ENCODE measurements around the gene NARS2. TPM values are rescaled to one million over a fixed set of nuclear protein-coding genes. Genes with fewer than 3 reads are reported as not detected.
"Not testable (repeated sequence)": the region's sequence is repeated elsewhere in the genome, so short reads cannot be mapped to it uniquely, and the experiment has no call there.

NARS2 gene
- total RNA-seq, 1 donor from 2014 or later, result 27.5 TPM

DNA sequence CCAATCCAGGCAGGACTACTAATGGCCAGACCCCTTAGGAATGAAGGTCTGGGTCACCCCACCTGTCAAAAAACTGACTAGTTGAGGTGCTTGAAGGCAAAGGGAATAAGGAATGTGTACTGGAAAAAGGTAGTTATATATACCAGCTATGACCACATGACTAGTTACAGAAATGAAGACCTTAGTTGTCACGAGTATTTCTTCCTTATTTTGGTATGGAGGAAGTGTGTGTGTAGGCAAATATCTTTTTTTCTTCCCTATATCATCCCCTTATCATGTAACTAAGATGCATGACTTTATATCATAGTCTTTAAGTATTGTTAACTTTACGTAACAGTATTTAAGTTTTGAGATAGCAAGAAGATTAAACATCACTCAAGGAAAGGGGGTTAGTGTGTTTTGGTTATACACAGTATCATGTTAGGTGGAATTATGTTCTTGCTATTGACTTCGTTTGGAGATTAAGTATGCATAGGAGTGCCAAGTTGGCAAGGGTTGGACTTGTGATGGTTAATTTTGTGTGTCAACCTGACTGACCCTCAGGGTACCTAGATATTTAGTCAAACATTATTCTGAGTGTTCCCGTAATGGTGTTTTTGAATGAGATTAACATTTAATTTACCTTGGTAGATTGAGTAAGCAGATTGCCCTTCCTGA is 38.2 kb upstream of the NARS2 start:
- Mint-ChIP-seq H3K36me3 (no peaks in the 10 kb centered on the region), H3K4me3 (no peak overlapping the region), H3K4me1 (ENCODE audit: unreplicated experiment) (no peaks in the 10 kb centered on the region), H3K27ac (no peak overlapping the region), H3K9me3 (no peaks in the 10 kb centered on the region), H3K27me3 (no peaks in the 10 kb centered on the region)
- TF ChIP-seq, protein P1, sequence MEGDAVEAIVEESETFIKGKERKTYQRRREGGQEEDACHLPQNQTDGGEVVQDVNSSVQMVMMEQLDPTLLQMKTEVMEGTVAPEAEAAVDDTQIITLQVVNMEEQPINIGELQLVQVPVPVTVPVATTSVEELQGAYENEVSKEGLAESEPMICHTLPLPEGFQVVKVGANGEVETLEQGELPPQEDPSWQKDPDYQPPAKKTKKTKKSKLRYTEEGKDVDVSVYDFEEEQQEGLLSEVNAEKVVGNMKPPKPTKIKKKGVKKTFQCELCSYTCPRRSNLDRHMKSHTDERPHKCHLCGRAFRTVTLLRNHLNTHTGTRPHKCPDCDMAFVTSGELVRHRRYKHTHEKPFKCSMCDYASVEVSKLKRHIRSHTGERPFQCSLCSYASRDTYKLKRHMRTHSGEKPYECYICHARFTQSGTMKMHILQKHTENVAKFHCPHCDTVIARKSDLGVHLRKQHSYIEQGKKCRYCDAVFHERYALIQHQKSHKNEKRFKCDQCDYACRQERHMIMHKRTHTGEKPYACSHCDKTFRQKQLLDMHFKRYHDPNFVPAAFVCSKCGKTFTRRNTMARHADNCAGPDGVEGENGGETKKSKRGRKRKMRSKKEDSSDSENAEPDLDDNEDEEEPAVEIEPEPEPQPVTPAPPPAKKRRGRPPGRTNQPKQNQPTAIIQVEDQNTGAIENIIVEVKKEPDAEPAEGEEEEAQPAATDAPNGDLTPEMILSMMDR (conservative IDR thresholded peaks at IDR 0.05), result no peak
- no peak for DNase-seq (ENCODE audit: extremely low spot score, unreplicated experiment)

DNA sequence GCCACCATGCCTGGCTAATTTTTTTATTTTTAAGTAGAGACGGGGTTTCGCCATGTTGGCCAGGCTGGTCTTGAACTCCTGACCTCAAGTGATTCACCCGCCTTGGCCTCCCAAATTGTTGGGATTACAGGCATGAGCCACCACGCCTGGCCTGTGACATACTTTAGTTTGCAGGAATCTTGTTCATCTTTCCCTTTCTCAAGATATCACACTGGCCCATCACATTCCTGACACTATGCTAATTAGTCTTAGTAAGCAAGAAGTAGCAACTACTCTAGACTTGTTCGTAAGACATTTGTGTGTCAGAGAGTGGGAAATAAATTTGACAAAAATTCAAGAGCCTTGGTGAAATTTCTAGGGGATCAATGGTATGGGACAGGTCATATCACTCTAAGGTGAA is 34.7 kb upstream of the NARS2 start:
- not testable (repeated sequence) for H3K27me3 Mint-ChIP-seq; H3K9me3 Mint-ChIP-seq; H3K36me3 Mint-ChIP-seq; H3K4me1 Mint-ChIP-seq (ENCODE audit: unreplicated experiment); H3K27ac Mint-ChIP-seq; DNase-seq (ENCODE audit: extremely low spot score, unreplicated experiment); H3K4me3 Mint-ChIP-seq

DNA sequence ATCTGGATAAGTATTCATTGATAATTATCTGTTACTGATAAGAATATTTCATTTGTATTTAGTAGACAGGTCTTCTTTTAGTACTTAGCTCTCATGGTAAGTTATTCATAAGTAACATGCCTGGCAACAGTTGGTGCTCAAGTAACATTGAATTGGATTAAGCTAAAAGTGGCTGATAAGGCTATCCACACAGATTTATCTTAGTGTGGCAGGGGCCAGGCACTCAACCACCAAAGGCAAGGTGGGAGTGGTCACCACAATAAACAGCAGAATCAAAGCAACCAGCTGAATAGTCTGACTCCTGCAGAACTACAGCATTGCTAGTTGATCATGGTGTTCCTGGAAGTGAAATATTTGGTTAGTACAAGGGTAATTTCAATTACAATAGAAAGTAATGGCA is 33.0 kb upstream of the NARS2 start:
- no peaks in the 10 kb centered on the region for H3K36me3 Mint-ChIP-seq
- no peak for DNase-seq (ENCODE audit: extremely low spot score, unreplicated experiment)
- no peaks in the 10 kb centered on the region for H3K9me3 Mint-ChIP-seq
- H3K4me1 Mint-ChIP-seq (ENCODE audit: unreplicated experiment), result no peaks in the 10 kb centered on the region
- H3K4me3 Mint-ChIP-seq, result no peak overlapping the region
- no peak overlapping the region for H3K27ac Mint-ChIP-seq
- TF ChIP-seq, protein P1 (conservative IDR thresholded peaks at IDR 0.05), result no peak
- H3K27me3 Mint-ChIP-seq, result no peaks in the 10 kb centered on the region

DNA sequence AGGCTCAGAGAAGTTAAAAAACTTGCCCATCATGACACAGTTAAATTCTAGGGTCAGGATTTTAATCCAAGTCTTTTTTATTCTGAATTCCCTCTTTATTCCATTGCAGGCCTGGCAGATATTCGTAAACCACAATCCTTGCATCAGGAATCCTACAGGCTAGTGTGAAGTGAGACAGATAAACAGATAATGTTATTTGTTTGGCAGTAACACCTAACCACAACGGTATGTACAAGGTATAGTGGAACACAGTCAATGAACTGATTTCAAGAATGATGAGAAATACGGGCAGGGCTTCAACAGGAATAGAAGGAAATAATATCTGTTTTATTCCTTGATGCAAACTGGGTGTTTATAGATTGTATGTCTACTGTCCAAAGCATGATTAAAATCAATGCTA is 32.0 kb upstream of the NARS2 start:
- Mint-ChIP-seq H3K4me3 (no peak overlapping the region), H3K27ac (no peak overlapping the region), H3K4me1 (ENCODE audit: unreplicated experiment) (no peaks in the 10 kb centered on the region), H3K9me3 (no peaks in the 10 kb centered on the region), H3K36me3 (no peaks in the 10 kb centered on the region), H3K27me3 (peaks cover 5% of the 10 kb centered on the region)
- TF ChIP-seq, protein P1 (conservative IDR thresholded peaks at IDR 0.05), result no peak
- DNase-seq (ENCODE audit: extremely low spot score, unreplicated experiment), result no peak

DNA sequence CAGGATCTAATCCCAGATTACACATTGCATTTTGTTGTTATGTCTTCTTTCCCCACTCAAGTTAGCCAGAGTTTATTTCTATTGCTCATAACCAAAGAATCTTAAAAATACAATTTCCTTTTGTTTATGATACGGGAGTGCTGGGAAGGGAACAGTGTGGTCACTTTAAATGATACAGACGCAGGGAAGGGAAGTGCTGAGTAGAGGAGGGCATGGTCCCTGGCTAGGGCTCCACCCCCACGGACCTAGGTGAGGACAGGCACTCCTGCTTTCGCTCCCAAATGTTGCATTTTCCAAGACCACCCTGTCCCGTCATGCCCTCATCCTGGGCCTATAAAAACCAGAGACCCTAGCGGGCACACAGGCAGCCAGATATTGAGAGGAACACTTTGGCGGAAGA is 30.6 kb upstream of the NARS2 start:
- H3K27ac Mint-ChIP-seq, result no peak overlapping the region
- no peak for DNase-seq (ENCODE audit: extremely low spot score, unreplicated experiment)
- no peaks in the 10 kb centered on the region for H3K9me3 Mint-ChIP-seq
- H3K4me1 Mint-ChIP-seq (ENCODE audit: unreplicated experiment), result no peaks in the 10 kb centered on the region
- no peak overlapping the region for H3K4me3 Mint-ChIP-seq
- H3K36me3 Mint-ChIP-seq, result no peaks in the 10 kb centered on the region
- H3K27me3 Mint-ChIP-seq, result peaks cover 10% of the 10 kb centered on the region
- TF ChIP-seq, protein P1 (conservative IDR thresholded peaks at IDR 0.05), result no peak

DNA sequence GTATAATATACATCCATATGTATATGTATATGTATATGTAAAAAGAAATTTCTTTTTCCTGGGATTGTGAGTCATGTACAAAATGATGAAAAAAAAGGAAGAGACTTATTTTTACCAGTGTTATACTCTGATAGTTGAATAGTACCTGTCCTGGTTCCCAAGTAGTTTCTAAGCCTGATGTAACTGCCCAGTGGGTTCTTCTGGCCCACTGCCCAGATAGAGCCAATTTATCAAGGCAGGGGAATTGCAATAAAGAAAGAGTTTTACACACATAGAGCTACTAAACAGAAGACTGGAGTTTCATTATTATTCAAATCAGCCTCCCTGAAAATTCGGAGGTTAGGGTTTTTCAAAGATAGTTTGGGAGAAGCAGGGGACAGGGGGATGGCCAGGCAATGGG is 29.1 kb upstream of the NARS2 start:
- DNase-seq (ENCODE audit: extremely low spot score, unreplicated experiment), result no peak
- Mint-ChIP-seq H3K4me1 (ENCODE audit: unreplicated experiment) (no peaks in the 10 kb centered on the region), H3K27ac (no peak overlapping the region), H3K9me3 (no peaks in the 10 kb centered on the region), H3K27me3 (peaks cover 10% of the 10 kb centered on the region), H3K4me3 (no peak overlapping the region), H3K36me3 (no peaks in the 10 kb centered on the region)
- TF ChIP-seq, protein P1 (conservative IDR thresholded peaks at IDR 0.05), result no peak

DNA sequence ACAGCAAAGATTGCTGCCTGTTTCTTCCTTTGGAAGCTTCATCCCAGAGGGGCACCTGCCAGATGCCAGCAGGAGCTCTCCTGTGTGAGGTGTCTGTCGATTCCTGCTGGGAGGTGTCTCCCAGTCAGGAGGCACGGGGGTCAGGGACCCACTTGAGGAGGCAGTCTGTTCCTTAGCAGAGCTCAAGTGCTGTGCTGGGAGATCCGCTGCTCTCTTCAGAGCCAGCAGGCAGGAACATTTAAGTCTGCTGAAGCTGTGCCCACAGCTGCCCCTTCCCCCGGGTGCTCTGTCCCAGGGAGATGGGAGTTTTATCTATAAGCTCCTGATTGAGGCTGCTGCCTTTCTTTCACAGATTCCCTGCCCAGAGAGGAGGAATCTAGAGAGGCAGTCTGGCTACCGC is 28.1 kb upstream of the NARS2 start:
- DNase-seq (ENCODE audit: extremely low spot score, unreplicated experiment); H3K36me3 Mint-ChIP-seq; H3K4me3 Mint-ChIP-seq; H3K27ac Mint-ChIP-seq; H3K9me3 Mint-ChIP-seq; H3K4me1 Mint-ChIP-seq (ENCODE audit: unreplicated experiment); H3K27me3 Mint-ChIP-seq: not testable (repeated sequence)

DNA sequence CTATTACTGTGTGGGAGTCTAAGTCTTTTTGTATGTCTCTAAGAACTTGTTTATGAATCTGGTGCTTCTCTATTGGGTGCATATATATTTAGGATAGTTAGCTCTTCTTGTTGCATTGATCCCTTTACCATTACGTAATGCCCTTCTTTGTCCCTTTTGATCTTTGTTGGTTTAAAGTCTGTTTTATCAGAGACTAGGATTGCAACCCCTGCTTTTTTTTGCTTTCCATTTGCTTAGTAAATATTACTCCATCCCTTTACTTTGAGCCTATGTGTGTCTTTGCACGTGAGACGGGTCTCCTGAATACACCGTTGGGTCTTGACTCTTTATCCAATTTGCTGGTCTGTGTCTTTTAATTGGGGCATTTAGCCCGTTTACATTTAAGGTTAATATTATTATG is 26.4 kb upstream of the NARS2 start:
- not testable (repeated sequence) for H3K4me3 Mint-ChIP-seq; DNase-seq (ENCODE audit: extremely low spot score, unreplicated experiment); H3K27me3 Mint-ChIP-seq; H3K27ac Mint-ChIP-seq; H3K4me1 Mint-ChIP-seq (ENCODE audit: unreplicated experiment); H3K9me3 Mint-ChIP-seq; H3K36me3 Mint-ChIP-seq

DNA sequence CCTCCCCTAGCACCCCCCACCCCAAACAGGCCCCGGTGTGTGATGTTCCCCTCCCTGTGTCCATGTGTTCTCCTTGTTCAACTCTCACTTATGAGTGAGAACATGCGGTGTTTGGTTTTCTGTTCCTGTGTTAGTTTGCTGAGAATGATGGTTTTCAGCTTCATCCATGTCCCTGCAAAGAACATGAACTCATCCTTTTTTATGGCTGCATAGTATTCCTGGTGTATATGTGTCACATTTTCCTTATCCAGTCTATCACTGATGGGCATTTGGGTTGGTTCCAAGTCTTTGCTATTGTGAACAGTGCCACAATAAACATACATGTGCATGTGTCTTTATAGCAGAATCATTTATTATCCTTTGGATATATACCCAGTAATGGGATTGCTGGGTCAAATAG is 22.9 kb upstream of the NARS2 start:
- not testable (repeated sequence) for H3K4me3 Mint-ChIP-seq; H3K27ac Mint-ChIP-seq; DNase-seq (ENCODE audit: extremely low spot score, unreplicated experiment); H3K36me3 Mint-ChIP-seq; H3K27me3 Mint-ChIP-seq
- peaks cover 25% of the 10 kb centered on the region for H3K4me1 Mint-ChIP-seq (ENCODE audit: unreplicated experiment)
- peaks cover 11% of the 10 kb centered on the region for H3K9me3 Mint-ChIP-seq

Measured in type B pancreatic cell (in vitro differentiated cells).